ENCODE results near the gene PDIA5.
A peak's percentile ranks its signal among the peaks of the same experiment; 100 is the strongest.

PDIA5 gene

DNA sequence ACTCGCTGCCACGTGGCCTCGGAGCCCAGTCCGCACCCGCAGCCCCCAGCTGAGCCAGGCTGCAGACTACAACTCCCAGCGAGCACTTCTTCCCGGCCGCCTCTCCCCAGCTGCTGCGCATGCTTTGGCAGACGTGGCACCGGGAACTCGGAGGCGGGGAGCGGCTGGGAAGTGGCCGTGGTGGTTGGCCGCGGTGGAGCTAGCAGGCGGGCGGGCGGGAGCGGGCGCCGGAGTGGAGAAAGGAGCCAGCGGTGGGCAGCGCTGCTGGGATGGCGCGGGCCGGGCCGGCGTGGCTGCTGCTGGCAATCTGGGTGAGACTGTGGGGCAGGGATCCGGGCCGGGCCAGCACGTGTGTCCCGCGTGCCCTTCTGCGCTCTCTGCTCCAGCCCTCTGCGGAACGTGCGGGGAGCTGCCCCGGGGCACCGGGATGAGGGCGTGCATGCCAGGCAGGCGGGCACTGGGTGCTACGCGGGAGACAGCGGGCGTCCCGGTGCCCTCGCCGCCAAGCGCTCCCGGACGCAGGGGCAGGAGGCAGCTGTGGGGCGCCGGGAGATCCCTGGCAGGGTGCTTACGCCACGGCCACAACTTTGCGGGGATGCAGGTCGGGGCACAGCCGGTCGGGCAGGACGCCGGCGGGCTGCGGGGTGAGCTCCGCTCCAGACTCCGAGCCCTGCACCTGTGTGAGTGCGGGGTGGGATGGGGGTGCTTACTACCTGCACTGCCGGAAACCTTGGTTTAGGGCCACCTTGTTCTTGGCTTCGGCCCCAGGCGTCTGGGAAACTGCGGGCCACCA lies at the start of gene PDIA5:
PDIA5 (plus strand) TSS at position 130 of the 793 bp plus-strand sequence; CDS start at position 270, 140 bp downstream.
- peak; percentile 89 for DNase-seq

DNA sequence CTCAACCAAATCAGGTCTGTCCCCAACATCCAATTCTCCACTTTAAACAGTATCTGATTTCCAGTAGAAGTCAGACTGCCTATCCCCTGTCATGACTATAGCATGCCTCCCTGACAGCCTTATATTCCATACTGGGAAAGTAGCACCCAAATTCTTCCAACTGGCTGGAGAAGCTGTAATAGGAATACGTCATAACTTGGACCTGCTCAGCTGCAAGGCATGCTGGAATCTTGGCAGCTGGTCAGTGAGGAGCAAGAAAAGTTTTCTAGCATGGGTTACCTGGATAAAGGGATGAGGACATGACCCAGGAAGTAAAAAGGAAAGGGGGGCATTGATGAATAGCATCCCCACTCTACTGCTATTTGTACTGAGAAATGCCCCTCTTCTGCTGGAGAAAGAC lies 48.1 kb upstream of the PDIA5 start:
- no peak for DNase-seq

- no peak for DNase-seq
Measured at GRCh38 chr3:123019161-123019560, 47.7 kb upstream of the PDIA5 start.

DNA sequence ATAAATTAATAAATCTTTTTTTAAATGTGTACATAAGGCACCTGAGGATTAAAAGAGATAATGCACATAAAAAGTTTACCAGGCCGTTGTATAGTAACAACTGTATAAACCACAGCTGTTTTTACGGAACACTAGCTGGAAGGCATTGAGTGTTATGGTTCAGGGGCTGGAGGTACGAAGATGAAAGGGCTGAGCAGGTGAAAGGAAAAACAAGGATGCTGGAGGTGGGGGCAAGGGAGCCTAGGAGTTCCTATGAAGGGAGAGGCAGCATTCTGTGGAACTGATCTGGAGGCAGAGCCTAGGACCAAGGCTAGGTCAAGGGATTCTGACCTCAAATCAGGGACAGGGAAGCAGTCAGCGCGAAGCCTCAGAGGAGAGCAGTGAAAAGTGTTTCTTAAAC lies 47.2 kb upstream of the PDIA5 start:
- DNase-seq: no peak

- DNase-seq: no peak
Measured at GRCh38 chr3:123020709-123021108, 46.1 kb upstream of the PDIA5 start.

GRCh38 chr3:123021388-123021787 lies 45.4 kb upstream of the PDIA5 start:
- no peak for DNase-seq

DNA sequence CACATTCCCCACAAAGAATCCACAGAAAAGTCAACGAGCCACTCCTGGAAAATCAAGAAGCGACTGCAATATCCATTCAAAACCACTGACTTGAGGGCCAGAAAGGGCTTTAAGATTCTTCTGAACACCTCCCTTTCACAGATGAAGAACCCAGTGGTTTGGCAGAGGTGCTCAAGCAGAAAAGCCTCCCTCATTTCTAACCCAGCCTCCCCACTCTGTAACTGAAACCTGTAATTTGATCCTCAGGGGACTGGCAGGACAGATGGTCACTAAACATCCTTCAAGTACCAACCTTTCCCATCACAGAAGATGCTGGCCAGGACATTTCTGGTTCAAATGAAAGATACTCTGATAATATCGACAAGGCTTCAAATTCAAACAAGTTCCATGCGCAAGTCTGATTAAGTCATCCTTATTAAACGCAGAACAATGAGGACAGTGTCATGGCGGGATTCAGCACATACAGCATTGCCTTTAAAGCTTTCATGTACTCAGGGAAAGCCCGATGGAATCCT lies 44.8 kb upstream of the PDIA5 start:
- DNase-seq: no peak

- DNase-seq: no peak
Measured at GRCh38 chr3:123024056-123024455, 42.8 kb upstream of the PDIA5 start.

DNA sequence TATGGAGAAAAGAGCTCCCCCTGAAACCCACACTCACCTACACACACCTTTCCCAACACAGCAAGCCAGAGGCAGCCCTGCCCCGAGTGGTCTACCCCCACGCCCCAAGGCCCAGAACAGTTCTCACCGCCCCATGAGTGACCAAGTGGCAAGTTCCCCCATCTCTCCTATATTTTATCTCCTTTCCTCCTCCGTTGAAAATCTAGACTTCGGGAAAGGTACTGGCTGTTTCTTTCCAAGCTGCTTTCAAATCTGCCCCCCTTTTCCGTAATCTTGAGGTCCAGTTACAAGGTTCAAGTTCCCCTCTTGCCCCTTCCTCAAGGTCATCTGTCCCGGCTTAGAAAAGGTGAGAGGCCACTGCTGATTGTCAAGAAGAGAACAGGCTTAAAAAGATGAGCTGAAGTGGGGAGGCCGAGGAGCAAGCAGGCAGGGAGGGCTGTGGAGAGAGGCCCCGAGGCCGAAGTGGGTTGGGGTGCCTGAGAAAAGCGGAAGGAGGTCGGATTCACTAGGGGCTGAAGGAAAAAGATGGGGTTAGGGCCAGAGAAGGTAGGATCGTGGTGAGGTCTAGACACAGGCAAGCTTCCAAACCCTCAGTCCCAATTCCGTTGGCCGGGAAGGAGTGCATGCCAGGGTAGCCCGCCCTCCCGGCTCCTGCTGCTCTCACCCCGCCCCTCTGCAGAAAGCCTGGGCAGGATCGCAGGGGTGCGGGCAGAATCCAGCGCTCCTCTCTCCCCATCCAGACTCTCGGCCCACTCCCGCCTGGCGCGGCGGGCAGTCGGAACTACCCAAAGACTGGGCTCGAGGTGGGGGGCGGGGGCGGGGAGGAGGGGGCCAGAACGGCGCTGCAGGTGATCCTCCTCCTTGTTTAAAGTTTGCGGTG lies 40.9 kb upstream of the PDIA5 start:
- no peak for DNase-seq

- DNase-seq: no peak
Measured at GRCh38 chr3:123026565-123027291, 40.1 kb upstream of the PDIA5 start.

DNA sequence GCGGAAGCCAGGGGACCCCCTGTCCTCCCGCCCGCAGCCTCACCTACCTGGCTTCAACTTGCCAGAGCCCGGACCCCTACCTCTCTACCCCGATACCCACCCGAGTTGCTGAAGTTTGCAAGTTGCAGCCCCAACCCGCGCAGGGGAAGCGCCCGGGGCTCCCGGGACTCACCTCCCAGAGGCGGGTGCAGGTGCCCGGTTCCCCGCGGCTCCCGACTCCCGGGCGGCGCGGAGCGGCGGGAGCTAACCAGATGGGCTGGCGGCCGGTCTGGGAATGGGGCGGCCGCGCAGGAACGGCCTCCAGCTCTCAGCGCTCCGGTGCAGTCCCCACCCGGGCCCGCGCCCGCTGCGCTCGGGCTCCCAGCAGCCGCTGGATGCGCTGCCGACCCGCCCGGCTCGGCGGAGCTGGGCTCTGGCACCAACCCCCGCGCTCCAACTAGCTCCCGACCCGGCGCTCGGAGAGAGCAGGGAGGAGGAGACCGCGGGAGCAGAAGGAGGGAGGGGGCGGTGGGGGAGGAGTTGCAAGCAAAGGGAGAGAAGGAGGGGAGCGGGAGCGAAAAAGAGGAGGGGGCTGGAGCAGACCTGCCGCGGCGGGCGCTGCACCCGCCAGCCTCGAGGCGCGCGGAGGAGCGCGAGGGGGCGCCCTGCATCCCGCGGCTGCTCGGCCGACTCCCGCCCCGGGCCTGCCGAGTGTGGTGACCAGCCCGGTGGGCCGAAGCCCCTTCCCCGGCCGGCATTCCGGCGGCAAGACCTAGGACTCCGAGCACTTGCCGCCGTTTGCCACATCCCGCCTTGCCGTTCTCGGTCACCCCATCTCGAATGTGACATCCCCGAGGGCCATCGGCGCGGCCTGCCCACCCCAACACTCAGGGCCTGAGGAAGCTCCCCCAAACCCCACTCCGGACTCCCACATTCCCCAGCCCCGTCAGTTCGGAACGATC lies 39.3 kb upstream of the PDIA5 start, which contains the start of gene SEMA5B:
SEMA5B (minus strand) TSS at position 472 of the 941 bp plus-strand sequence. CDS start 66,500 bp downstream, outside the sequence.
- no peak for DNase-seq

DNA sequence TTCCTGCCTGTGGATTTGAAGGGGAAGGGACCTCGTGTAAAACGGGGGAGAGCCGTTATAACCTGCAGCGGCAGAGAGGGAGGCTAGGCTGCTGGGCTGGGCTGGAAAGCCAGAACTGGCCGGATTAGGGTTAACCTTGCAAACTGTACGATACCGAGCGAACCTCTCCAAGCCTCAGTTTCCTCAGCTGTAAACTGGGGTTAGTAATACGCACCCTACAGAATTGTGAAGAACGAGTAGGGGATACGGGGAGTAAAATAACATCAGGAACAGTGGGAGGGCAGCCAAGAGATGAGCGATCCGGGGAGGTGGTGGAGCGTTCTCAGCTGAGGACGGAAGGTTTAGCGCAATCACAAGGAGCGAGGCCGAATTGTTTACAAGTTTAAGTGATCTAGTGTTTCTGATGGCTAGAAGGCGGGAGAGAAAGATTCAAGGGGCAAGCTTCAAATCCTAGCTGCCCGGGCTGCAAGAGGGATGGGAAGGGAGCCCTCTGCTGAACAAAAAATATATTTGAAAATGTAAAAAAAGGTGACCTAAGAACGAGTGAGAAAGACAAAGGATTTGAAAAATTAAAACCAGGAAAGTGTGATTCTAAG lies 38.5 kb upstream of the PDIA5 start:
- DNase-seq: peak; percentile 52

- no peak for DNase-seq
Measured at GRCh38 chr3:123031051-123031450, 35.8 kb upstream of the PDIA5 start.

- no peak for DNase-seq
Measured at GRCh38 chr3:123032057-123032456, 34.8 kb upstream of the PDIA5 start.

- no peak for DNase-seq
Measured at GRCh38 chr3:123034120-123034519, 32.7 kb upstream of the PDIA5 start.

DNA sequence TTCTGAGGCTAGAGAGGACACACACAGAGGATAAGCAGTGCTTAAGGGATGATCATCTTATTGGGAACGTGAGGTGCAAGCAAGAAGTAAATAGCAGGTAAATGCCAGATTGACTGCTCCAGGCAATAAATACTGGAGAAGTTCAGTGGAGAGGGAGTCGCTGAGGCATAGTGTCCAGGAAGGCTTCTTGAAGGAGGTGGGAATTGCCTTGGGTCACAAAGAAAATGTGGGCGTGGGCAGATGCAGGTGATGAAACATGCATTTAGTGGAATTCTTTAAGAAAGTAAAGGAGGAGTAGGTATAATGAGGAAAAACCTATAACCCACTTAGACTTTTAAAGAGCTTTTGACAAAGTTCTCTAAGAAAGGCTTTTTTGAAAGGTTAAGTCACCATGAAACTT lies 31.8 kb upstream of the PDIA5 start:
- no peak for DNase-seq

- DNase-seq: no peak
Measured at GRCh38 chr3:123036352-123037014, 30.3 kb upstream of the PDIA5 start.

DNA sequence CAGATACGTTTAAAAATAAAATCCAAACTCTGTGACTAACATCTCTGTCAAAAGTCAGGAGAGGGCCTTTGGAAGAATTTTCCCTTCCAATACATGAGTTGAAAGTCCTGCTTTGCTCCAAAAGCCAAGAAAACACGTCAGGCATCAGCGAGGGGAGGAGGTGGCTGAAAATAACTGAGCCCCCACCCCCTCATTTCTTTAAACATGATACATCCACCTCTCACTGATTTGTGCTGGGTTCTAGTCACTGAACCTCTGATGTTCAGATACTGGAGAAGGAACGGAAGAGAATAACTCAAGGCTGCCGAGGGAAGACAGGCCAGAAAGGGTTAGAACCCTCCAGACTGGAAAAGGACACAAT lies 29.8 kb upstream of the PDIA5 start:
- no peak for DNase-seq

GRCh38 chr3:123038751-123039150 lies 28.1 kb upstream of the PDIA5 start:
- no peak for DNase-seq

GRCh38 chr3:123039178-123039577 lies 27.6 kb upstream of the PDIA5 start:
- no peak for DNase-seq

GRCh38 chr3:123042413-123042812 lies 24.4 kb upstream of the PDIA5 start:
- no peak for DNase-seq
